K562 (cell line): ENCODE data around the gene KIRREL1. TPM values are rescaled to one million over a fixed set of nuclear protein-coding genes. Genes with fewer than 3 reads are reported as not detected.

ENCODE experiments used
- ATAC-seq: fragments of 200-7000 bp; cut with Tn5 transposase; 3 replicates; pipeline ENCODE4 v1.9.1; 2020; ENCODE audit warnings: moderate library complexity
- BruUV-seq: library from RNA; stranded (reverse); fragments of 400-500 nt; replicated peaks from 2 replicates; lab custom pipeline; 2021; lab: Mats Ljungman, UMichigan
- CTCF ChIA-PET: fragments of 300-600 bp; formaldehyde crosslinking; extraction: SDS; loops from one replicate; lab custom pipeline; 2021; ENCODE audit warnings: low intra/inter-chr PET ratio; lab: Yijun Ruan, JAX
- POLR2A ChIA-PET: fragments of 300-600, 350-650 bp; sonication (Branson Sonifier 250); formaldehyde crosslinking; extraction: SDS; loops from one replicate; lab custom pipeline; 2021; ENCODE audit warnings: antibody characterized with exemption, inconsistent platforms; lab: Yijun Ruan, JAX
- DNase-seq, 4 experiments: peaks; one replicate each; pipeline versions ENCODE4 v3.0.0 to v3.0.0-alpha.2; 2011 to 2018; ENCODE audit warnings: low spot score in 3 of 4, mixed read lengths in 3 of 4; ENCODE audit errors: extremely low read depth in 1 of 4
- FAIRE-seq: peaks from 2 replicates; lab custom pipeline; 2011; peaks lifted over from hg19 to GRCh38; lab: Jason Lieb, UNC
- H2AFZ ChIP-seq: 2 replicates; pipeline ENCODE4 v1.6.0; 2011; ENCODE audit warnings: low read depth, low read length, control low read depth, inconsistent platforms
- H3K27ac ChIP-seq: fragments of 200-600 bp; 3 replicates; pipeline ENCODE4 v1.8.0; 2011; ENCODE audit warnings: low read depth, mild to moderate bottlenecking, control low read depth, inconsistent platforms, low read length, moderate library complexity, mixed read lengths; ENCODE audit errors: extremely low read depth
- H3K27me3 ChIP-seq, 2 experiments: fragments of 300-600 bp in 1 of 2; 2 replicates in 1 of 2; 3 replicates in 1 of 2; pipeline versions ENCODE4 v1.6.0 to v1.8.0; 2011; ENCODE audit warnings: inconsistent platforms in 2 of 2, low read length in 2 of 2, mild to moderate bottlenecking in 1 of 2, mixed read lengths in 1 of 2, moderate library complexity in 1 of 2; ENCODE audit not compliant: control insufficient read depth in 2 of 2, insufficient read depth in 2 of 2
- H3K36me3 ChIP-seq: fragments of 300-600 bp; 3 replicates; pipeline ENCODE4 v1.8.0; 2011; ENCODE audit warnings: mild to moderate bottlenecking, low read length, inconsistent platforms; ENCODE audit not compliant: control insufficient read depth, insufficient read depth
- H3K4me1 ChIP-seq, 2 experiments: fragments of 200-600 bp in 1 of 2; replicated peaks in 1 of 2; 2 replicates in 1 of 2; 3 replicates in 1 of 2; pipeline versions ENCODE4 v1.5.1 to v1.8.0; 2011; ENCODE audit warnings: inconsistent platforms in 2 of 2, low read length in 2 of 2, mild to moderate bottlenecking in 1 of 2, mixed read lengths in 1 of 2, moderate library complexity in 1 of 2; ENCODE audit not compliant: control insufficient read depth in 2 of 2, insufficient read depth in 2 of 2
- H3K4me2 ChIP-seq: 2 replicates; pipeline ENCODE4 v1.6.1; 2011; ENCODE audit warnings: low read length, control low read depth, inconsistent platforms, mixed read lengths; ENCODE audit not compliant: insufficient read depth
- H3K4me3 ChIP-seq: fragments of 200-600 bp; sonication (generic), shearing (Covaris generic); 2 replicates; pipeline ENCODE4 v1.5.1; 2016; ENCODE audit warnings: control low read depth, inconsistent platforms
- H3K79me2 ChIP-seq: fragments of 200-600 bp; 3 replicates; pipeline ENCODE4 v1.8.0; 2011; ENCODE audit warnings: low read length, inconsistent platforms; ENCODE audit not compliant: control insufficient read depth, insufficient read depth
- H3K9ac ChIP-seq, 2 experiments: 2 replicates each; pipeline versions ENCODE4 v1.6.0 to v1.6.1; 2011; ENCODE audit warnings: low read depth in 2 of 2, low read length in 2 of 2, control low read depth in 1 of 2, inconsistent platforms in 1 of 2, mild to moderate bottlenecking in 1 of 2, mixed read lengths in 1 of 2; ENCODE audit not compliant: insufficient read depth in 1 of 2
- H3K9me1 ChIP-seq: one replicate; pipeline ENCODE4 v1.6.0; 2011; ENCODE audit warnings: inconsistent platforms, mild to moderate bottlenecking, low read length, moderate library complexity; ENCODE audit not compliant: control insufficient read depth, insufficient read depth
- H3K9me3 ChIP-seq: replicated peaks from 2 replicates; pipeline ENCODE4 v1.5.1; 2011; ENCODE audit warnings: low read depth, low read length, inconsistent platforms; ENCODE audit not compliant: control insufficient read depth, insufficient read depth
- H4K20me1 ChIP-seq: replicated peaks from 2 replicates; pipeline ENCODE4 v1.6.1; 2011; ENCODE audit warnings: low read length, inconsistent platforms, mixed read lengths; ENCODE audit not compliant: control insufficient read depth, insufficient read depth
- HDAC3 ChIP-seq: fragments of 450-650 bp; IDR thresholded peaks from 2 replicates; pipeline ENCODE4 v1.6.1; 2018; ENCODE audit warnings: borderline replicate concordance, mild to moderate bottlenecking, moderate library complexity; ENCODE audit not compliant: partially characterized antibody
- HOMEZ ChIP-seq: fragments of 250-450 bp; sonication (Bioruptor Pico); IDR thresholded peaks from 2 replicates; pipeline ENCODE4 v1.4.0; 2020; ENCODE audit warnings: mild to moderate bottlenecking, moderate library complexity
- MAFK ChIP-seq: IDR thresholded peaks from 2 replicates; pipeline ENCODE4 v1.6.1; 2011; ENCODE audit warnings: low read length, improper control_type of control experiment
- NCOR1 ChIP-seq: fragments of 450-650 bp; IDR thresholded peaks from 2 replicates; pipeline ENCODE4 v1.6.1; 2016; ENCODE audit warnings: mild to moderate bottlenecking, moderate library complexity
- NFIX ChIP-seq: fragments of 250-450 bp; sonication (Bioruptor Pico); IDR thresholded peaks from 2 replicates; pipeline ENCODE4 v1.4.0; 2020; ENCODE audit warnings: low read depth, mild to moderate bottlenecking, moderate library complexity
- POLR3G ChIP-seq: IDR thresholded peaks from 2 replicates; pipeline ENCODE4 v1.6.1; 2011; ENCODE audit not compliant: insufficient read length, insufficient replicate concordance; ENCODE audit errors: extremely low read depth
- POU5F1 ChIP-seq: fragments of 150-350 bp; IDR thresholded peaks from 2 replicates; pipeline ENCODE4 v1.6.1; 2014; ENCODE audit warnings: borderline replicate concordance, low read length, low read depth, mild to moderate bottlenecking; ENCODE audit not compliant: partially characterized antibody
- SIRT6 ChIP-seq: IDR thresholded peaks from one replicate; pipeline ENCODE4 v1.6.1; 2012; ENCODE audit warnings: low read depth, mild to moderate bottlenecking, control low read depth, inconsistent platforms, low read length, moderate library complexity
- TGIF2 ChIP-seq: sonication (generic); formaldehyde crosslinking; IDR thresholded peaks from 2 replicates; pipeline ENCODE4 v1.8.1; 2022; ENCODE audit warnings: mild to moderate bottlenecking, missing genetic modification reagents, moderate library complexity
- ZKSCAN8 ChIP-seq: fragments of 200-800 bp; sonication (Bioruptor generic); IDR thresholded peaks from 2 replicates; pipeline ENCODE4 v1.6.1; 2016; ENCODE audit warnings: missing genetic modification characterization, missing compliant biosample characterization
- ZNF263 ChIP-seq: sonication (generic); formaldehyde crosslinking; IDR thresholded peaks from 2 replicates; pipeline ENCODE4 v1.8.0; 2022; ENCODE audit warnings: mild to moderate bottlenecking, missing genetic modification reagents, borderline replicate concordance
- WGBS: fragments of 100-300 bp; shearing (Covaris generic); methylation state at CpG from one replicate; pipeline ENCODE4 v1.1.6; 2016; ENCODE audit warnings: low coverage, mixed read lengths; ENCODE audit not compliant: insufficient coverage; ENCODE audit errors: missing lambda C conversion rate; 5-methylcytosine and 5-hydroxymethylcytosine counted together
- in situ Hi-C: fragments of 300-500 bp; cut with MboI; formaldehyde crosslinking; loops from 4 replicates; pipeline ENCODE4 v1.15.0; 2018; ENCODE audit warnings: inconsistent platforms, mixed read lengths
- intact Hi-C: fragments of 100-400 bp; cut with micrococcal nuclease; formaldehyde crosslinking; loops from 2 replicates; pipeline ENCODE4 v1.14.2; 2022
- polyA plus RNA-seq, 8 experiments: library from polyadenylated mRNA; depleted of rRNA in 4 of 8; stranded (reverse) in 5 of 8; unstranded in 3 of 8; fragments of >200 nt; fragmentation: Nextera tagmentation in 2 of 8; fragmentation: Illumina TruSeq in 1 of 8; extraction: Ambion mirVana in 2 of 8; extraction: Trizol in 1 of 8; gene quantifications; 2 replicates each; pipeline versions ENCODE4 v1.2.1 to v1.2.3, GENCODE V29; 2011 to 2014; ENCODE audit warnings: inconsistent platforms in 1 of 8, missing spikeins in 1 of 8
- total RNA-seq, 7 experiments: library from RNA; depleted of rRNA in 6 of 7; stranded (reverse); fragments of >200 nt in 6 of 7; fragmentation: Illumina TruSeq in 2 of 7; extraction: Trizol in 2 of 7; gene quantifications; 2 replicates each; pipeline versions ENCODE4 v1.2.1 to v1.2.3, GENCODE V29; 2011 to 2021; ENCODE audit warnings: low replicate concordance in 1 of 7

KIRREL1 gene
- total and polyA plus RNA-seq, 9 of the 15 experiments (the other 6 are each of a cell fraction or from before 2014, with no cell fraction given): under 0.01 to 0.22 (median 0.03) TPM; not detected in 3

- ATAC-seq (no peak), FAIRE-seq (no peak), DNase-seq (no peak)
- intact Hi-C loops: no loop called here
- TF ChIP-seq ZNF263 (no peak), MAFK (no peak), POLR3G (no peak), TGIF2 (CRISPR knock-in tag) (no peak), NFIX (CRISPR knock-in tag) (no peak), POU5F1 (no peak), HOMEZ (CRISPR knock-in tag) (no peak), SIRT6 (no peak), NCOR1 (no peak), HDAC3 (no peak), ZKSCAN8 (CRISPR knock-in tag) (no peak)
- H3K9me3 ChIP-seq: no peaks in the 10 kb centered on the region
- no peaks in the 10 kb centered on the region for H3K36me3 ChIP-seq
- no peak overlapping the region for H3K4me2 ChIP-seq
- WGBS: 2% methylated on average over 2 of the region's 2 CpGs
- H3K9me1 ChIP-seq: no peaks in the 10 kb centered on the region
- H3K79me2 ChIP-seq: no peaks in the 10 kb centered on the region
- no peak overlapping the region for H3K9ac ChIP-seq
- H3K4me3 ChIP-seq: no peak overlapping the region
- POLR2A ChIA-PET: no interaction called here
- no peaks in the 10 kb centered on the region for H4K20me1 ChIP-seq
- in situ Hi-C loops: no loop called here
- H2AFZ ChIP-seq: no peak overlapping the region
- H3K27me3 ChIP-seq: peaks cover 0 to 14% of the 10 kb centered on the region in 2 experiments; a peak in 3 of 5 replicates
- BruUV-seq: no TSS peak
- CTCF ChIA-PET: no interaction called here
- no peaks in the 10 kb centered on the region; a peak in 1 of 5 replicates for H3K4me1 ChIP-seq
- no peak overlapping the region for H3K27ac ChIP-seq
Observed at GRCh38 chr1:157976888-157977287, 16.6 kb upstream of the KIRREL1 start.
